Inflammatory macrophage (primary cell): Measurements from ENCODE around the gene HAPLN3.

Experiments
- DNase-seq, 2 donors: peaks; one replicate each; pipeline ENCODE4 v3.0.0-alpha.2; 2020 to 2022

The HAPLN3 gene

DNA sequence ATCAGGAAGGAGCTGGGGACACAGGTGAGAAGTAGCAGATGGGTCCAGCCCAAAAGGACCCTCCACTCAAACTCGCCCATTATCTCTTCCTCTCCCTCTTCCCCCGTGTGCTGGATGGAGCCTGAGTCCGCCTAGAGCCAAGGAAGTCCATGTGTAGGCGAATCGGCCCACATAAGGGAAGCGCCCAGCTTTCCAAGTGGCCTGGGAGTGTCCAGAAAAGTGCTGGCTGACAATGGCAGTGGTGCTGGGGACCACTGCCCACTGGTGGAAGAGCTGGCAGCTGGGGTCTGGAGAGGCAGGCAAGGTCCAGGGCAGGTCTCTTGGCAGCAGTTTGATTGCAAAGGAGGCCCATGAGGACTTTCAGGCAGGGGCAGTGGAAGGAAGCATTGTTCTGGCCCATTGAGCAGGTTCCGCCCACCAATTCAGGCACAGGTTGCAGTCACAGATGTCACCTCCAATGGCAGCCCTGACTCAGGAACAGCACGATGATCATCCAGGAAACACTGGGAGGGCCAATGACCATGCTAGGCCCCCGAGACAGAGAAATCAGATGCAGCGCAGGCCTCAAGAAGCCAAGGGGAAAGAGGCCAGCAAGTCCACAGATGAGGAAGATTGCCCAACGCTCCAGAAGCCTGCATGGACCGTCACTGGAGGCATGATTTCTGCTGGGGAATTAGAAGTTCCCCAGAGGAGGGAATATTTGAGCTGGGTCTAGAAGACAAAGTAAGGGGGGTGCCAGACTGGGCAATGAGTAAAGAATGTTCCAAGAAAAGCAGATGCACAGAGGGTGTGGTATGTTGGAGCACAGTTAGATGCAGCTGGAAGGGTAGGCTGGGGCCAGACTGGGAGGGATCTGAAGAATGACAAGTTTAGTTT, 14.8 kb upstream of the HAPLN3 start:
- no peak for DNase-seq

DNA sequence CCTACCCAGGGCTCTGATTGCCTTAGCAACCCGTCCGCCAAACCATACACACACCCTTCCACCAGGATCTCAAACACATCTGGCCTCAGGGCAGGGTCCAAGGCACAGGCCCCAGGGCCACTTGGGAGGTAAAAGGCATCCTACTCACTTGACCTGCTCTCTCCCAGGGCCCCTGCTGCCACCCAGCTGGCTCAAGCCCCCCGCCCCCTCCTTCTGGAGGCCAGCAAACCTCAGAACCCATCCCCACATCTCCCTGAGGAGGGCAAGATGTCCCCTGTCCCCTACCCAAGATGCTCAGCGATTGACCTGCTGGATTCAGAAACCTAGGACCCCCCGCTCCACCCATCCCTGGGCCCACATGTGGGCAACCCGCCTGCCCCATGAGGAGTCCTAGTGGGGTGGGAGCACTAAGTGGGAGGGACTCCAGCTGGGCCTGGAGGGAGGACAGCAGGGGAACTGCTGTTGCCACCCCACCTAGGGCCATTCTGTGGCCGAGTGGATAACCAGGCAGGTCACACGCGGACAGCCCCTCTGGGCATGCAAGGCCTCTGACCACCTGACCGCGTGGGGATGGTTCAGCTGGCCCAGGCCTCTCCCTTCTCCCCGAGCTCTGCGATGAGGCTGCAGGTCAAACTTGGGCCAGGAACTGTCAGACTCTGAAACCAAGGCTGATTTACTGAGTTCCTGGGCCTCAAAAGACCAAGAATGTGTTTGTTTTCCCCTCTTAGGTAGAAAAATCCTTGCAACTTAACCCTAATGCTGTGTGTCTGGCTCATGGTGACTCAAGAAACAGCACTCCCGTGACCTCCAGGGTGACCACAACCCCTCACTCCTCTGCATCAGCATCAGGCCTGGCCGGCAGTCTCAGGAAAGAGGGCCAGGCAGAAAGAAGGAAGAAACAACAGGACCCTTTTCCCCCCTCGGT, 13.6 kb upstream of the HAPLN3 start:
- no peak for DNase-seq

DNA sequence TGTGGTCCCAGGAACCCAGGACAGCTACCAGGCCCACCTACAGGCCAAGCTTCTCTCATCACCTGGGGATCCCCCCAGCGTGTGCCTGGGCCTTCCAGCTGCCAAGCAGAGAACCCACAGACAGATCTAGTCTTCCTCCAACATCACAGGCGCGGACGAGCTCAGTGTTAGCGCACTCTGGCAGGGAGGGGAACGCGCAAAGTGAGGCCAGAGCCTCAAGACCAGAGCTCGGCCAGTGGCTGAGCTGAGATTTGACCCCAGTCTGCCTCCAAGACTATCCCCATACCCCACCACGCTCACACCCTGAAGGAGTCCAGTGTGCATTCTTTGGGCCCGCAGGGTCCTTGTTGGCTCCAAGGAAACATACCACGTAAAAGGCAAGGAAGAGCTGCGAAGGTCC, 12.8 kb upstream of the HAPLN3 start:
- no peak for DNase-seq

DNA sequence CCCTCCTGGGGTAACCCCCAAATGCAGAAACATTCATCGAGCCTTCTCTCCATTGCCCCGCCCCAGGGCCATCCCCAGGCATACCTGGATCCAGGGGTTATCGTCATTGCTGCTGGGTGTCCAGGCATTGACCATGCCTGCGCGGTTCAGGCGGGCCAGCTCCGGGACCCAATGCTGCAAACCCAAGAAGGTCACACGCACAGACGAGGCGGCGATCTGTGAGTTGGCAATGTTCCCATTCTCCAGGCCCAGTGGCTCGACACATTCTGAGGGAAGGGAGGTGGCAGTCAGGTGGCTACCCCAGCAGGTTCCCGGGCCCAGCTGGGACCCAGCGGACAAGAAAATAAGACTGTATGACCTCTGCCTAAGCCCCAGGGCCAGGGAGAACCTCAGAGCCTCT, 11.8 kb upstream of the HAPLN3 start:
- DNase-seq = no peak

DNA sequence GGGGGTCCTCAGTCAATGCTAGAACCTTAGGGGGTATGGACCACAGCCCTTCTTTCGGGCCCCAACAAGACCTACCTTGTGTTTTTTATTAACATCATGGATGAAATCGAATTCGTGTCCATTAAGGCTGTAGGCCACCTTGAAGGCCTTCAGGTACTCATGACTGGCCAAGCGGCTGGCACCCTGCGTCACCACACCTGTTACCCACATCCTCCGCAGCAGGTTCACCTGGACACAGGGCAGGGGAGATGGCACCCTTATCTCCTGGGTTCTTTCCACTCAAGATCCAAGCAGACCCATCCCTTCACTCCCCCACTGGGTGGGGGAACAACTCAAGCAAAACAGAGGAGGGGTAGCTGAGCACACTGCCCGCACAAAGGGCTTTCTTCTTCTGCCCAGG, 11.2 kb upstream of the HAPLN3 start:
- no peak for DNase-seq

DNA sequence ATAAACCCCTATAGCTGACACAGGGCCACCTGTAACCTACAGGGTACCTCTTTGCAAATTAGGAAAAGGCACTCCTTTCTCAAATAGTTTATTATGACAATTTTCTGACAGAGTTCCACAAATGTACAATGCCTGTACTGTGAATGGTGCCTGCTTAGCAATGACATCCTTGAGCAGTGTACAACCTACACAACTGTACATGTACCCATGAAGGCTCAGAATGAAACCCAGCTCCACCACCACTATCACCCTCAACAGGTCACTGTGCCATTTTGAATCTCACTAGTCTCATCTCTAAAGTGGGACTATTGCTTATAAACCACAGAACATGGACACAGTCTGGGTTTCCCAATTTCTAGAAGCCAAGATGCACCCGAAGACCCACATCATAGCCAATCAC, 10.8 kb upstream of the HAPLN3 start:
- DNase-seq = no peak

- no peak for DNase-seq
These were observed 10.2 kb upstream of the HAPLN3 start for GRCh38 chr15:88905576-88905975.

DNA sequence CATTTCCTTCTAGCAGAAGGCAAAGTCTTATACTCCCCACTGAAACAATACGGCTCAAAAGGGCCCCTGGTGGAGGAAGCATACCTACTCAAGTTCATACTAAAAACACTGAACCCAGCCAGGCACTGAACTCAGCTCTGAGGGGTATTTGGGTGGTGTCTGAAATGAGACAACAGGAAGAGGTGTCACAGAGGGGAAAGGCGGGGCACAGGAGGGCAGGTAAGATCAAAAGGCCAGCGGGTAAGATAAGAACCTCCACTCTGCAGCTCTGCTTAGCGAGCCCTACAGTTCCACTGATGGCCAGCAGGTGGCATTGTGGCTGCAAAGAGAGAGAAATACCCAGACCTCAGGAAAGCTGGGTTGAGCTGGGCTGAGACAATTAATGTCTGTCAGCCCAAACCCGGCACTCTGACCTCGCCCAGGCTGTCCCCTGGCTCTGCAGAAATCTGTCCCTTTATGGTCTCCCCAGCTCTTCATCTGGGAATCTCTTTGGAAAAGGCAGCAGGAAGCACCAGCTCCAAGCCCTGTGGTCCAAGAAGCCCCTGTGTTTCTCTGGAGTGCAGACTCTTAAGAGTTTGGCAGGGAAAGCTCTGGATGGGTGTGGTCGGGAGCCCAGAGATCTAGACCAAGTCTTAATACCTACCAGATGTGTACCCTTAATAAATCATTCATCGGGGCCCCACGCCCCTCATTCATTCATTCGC, 9.4 kb upstream of the HAPLN3 start:
- DNase-seq = peak; percentile 75 to 79

DNA sequence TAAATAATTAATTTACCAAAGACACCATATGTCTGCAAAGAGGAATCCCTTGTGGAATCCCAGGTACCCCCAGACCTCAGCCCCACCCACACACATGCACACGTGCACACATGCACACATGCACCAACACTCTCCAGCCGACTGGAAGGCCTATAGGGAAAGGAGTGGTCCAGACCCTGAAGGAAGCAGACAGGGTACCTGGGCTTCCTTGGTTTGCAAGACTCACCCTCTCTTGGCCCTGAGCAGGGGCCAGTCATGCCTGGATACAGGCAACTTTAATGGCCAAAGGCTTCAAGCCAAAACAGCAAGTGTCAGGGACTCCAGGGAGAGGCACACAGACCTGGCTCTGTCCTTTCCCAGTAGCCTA, 8.9 kb upstream of the HAPLN3 start:
- DNase-seq = no peak

- DNase-seq = no peak
These were observed 7.5 kb upstream of the HAPLN3 start for GRCh38 chr15:88902846-88903245.

DNA sequence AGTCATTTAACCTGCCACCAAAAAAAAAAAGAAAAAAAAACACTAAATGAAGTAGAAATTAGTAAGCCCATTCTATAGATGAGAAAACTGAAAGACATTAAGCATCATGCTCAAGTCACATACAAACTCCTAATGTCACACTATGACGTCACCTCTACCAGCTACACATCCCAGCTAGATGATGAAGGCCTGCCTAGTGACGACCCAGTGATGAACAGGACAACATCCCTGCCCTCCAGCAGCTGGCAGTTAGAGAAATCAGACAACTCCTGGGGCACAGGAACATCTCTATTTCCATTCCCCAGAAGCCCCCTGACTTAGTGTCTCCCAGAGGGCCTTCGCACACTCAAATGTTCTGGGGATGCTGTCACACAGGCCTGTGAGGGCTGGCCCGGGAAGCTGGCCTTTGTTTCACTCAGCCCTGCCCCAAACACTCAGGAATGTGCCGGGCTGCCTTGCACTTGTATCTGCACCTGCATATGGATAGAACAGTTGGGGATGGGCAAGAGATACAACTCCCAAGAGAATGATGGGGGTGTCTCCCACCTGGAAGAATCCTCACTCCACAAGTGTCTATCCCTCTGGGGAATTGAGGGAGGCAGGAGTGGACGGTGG, 7.0 kb upstream of the HAPLN3 start:
- DNase-seq = no peak

DNA sequence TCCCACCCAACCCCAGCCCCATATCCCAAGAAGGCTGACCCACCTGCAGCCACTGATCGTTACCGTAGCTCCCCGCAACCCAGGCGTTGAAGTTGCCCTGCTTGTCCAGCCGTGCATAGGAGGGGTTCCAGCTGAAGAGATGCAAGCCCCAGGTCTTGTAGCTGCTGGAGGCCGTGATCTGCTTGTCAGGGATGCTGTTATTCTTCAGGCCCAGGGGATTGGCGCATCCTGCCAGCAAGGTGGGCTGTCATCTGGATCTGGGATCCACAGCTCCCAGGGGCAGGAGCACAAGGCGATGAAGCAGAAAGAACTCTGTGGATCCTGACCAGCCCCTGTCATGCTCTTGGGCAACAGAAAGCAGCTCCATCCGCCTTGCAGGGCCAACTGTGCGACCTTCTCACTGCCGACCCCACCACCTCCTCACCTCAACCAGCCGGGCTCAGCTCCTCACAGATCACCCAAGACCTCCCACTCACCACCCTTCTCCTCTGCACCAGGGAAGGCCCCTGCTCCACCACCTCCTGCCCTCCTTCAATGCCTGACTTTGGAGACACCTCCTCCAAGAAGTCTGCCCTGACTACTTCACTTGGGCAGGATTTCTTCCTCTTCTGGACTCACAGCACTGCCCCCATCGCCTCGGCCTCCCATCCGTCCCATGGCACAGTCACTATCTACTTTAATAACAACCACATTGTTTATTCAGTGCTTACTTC, 6.3 kb upstream of the HAPLN3 start:
- no peak for DNase-seq

DNA sequence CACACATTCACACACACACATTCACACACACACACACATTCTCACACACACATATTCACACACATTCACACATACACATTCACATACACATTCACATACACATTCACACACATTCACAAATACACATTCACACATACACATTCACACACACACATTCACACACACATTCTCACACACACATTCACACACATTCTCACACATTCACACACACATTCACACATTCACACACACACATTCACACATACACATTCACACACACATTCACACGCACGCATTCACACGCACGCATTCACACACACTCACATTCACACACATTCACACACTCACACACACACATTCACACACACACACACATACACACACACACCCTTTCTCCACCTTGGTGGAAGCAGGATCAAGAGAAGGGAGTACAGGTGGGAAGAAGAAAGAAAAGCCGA, 5.7 kb upstream of the HAPLN3 start:
- no peak for DNase-seq

- DNase-seq = peak in 1 of 2 donors; percentile 6
These were observed 5.1 kb upstream of the HAPLN3 start for GRCh38 chr15:88900309-88900981.

- no peak for DNase-seq
These were observed 3.9 kb upstream of the HAPLN3 start for GRCh38 chr15:88899251-88899650.

- no peak for DNase-seq
These were observed 3.4 kb upstream of the HAPLN3 start for GRCh38 chr15:88898736-88899135.

- DNase-seq = peak; percentile 57 to 68
These were observed 2.3 kb upstream of the HAPLN3 start for GRCh38 chr15:88897456-88898194.

DNA sequence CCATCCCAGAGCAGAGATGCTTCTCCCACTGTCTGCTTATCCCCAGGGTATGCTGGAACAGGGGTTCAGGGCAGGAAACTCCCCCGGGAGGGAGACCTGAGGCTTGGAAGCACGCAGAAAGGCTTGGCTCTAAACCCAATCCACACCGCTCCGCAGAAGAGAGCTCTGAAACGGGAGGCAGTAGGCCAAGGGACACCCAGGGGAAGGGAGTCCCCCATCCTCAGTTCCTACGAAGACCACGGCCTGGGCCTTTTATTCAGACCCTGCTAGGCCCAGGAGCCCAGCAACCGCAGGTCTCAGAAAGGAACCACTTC, 1.8 kb upstream of the HAPLN3 start:
- DNase-seq = no peak

GRCh38 chr15:88896333-88897033, 1.1 kb upstream of the HAPLN3 start:
- no peak for DNase-seq

- DNase-seq = peak; percentile 7 to 22
These were observed 961 bp downstream of the HAPLN3 start for GRCh38 chr15:88894348-88894818.
